Inflammatory macrophage treated with lipopolysaccharide for 1 hour (primary cell): Measurements from ENCODE around the gene SPATA13.
"Not testable (repeated sequence)": the region's sequence is repeated elsewhere in the genome, so short reads cannot be mapped to it uniquely, and the experiment has no call there.

Source experiments
- DNase-seq, 2 donors: peaks; one replicate each; pipeline ENCODE4 v3.0.0-alpha.2; 2020 to 2022

Gene SPATA13

GRCh38 chr13:24160458-24161009 is at the start of gene SPATA13:
Gene SPATA13, plus strand, starts transcription at chr13:24160720. Its CDS starts 62,210 bp downstream, at chr13:24222930.
- DNase-seq = peak; percentile 77 to 94

GRCh38 chr13:24112791-24113190 is 47.7 kb upstream of the SPATA13 start:
- no peak for DNase-seq

- DNase-seq = no peak
These were observed 44.8 kb upstream of the SPATA13 start for GRCh38 chr13:24115671-24116070.

GRCh38 chr13:24116131-24116530 is 44.4 kb upstream of the SPATA13 start:
- no peak for DNase-seq

GRCh38 chr13:24118576-24118975 is 41.9 kb upstream of the SPATA13 start:
- no peak for DNase-seq

GRCh38 chr13:24119626-24120508 is 40.7 kb upstream of the SPATA13 start:
- no peak for DNase-seq

DNA sequence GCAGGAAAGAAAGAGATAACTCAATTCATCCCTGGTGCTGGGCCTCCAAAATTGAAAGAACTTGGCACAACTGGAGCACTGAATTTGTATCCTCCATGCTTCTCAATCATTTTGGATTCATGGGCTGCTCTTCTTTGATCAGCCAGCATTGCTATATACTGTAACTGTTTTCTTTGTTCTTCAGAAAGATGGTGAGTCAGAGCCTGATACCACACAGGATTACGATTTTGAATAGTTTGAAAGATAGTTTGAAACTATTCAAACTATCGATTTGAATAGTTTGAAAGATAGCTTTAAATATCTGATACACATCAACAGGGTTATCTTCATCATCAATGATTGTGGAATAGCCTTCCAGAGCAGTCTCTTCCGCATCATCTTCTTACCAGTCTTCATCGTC is 38.5 kb upstream of the SPATA13 start:
- not testable (repeated sequence) for DNase-seq

DNA sequence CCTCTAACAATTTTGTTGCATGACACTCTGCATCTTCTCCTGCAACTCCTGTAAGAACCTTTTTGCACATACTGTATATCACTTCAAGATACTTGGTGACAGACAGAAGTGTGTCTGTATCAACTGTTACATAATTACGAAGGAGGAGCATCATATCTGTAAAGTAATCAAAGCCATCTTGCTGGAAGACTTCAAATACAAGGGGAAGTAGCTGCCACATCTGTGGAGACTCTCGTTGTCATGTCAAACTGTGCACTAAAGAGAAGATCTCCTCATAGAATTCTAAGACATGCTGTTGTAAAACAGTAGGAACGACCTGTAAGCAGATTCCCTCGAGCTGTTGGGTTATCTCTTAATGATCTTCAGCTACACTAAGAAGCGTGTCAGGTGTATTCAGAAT is 38.0 kb upstream of the SPATA13 start:
- no peak for DNase-seq

GRCh38 chr13:24123761-24124160 is 36.8 kb upstream of the SPATA13 start:
- no peak for DNase-seq

DNA sequence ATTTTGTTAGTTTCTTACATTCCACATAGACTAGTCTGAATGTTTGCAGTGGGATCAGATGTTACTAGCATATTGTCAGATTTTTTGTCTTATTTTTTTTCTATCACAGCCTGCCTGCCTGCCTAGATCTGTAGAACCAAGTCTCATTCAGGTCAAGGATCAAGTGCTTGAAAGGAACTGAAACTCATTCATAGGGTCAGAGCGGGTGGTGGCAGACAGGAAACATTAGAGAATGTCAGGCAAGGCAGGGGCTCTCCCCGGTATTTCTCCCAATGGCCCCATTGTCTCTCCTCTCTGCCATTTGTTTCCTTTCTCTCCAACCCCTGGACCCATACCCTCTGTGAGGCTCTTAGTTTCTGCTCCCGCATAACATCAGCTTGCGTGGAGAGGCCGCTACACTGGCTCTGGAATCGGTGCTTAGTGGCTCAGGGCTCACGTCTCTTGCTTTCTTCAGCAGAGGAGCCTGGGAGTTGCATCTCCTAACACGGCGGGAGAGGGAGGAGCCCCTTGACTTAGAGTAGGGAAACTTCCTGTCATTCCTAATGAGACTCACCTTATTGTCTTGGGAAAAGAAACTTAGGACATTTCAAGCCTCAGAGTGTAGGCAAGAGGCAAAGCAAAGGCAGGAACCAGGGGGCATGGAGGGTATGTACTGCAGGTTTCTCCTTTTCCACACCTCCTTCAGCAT is 35.6 kb upstream of the SPATA13 start:
- peak; percentile 14 to 22 for DNase-seq

DNA sequence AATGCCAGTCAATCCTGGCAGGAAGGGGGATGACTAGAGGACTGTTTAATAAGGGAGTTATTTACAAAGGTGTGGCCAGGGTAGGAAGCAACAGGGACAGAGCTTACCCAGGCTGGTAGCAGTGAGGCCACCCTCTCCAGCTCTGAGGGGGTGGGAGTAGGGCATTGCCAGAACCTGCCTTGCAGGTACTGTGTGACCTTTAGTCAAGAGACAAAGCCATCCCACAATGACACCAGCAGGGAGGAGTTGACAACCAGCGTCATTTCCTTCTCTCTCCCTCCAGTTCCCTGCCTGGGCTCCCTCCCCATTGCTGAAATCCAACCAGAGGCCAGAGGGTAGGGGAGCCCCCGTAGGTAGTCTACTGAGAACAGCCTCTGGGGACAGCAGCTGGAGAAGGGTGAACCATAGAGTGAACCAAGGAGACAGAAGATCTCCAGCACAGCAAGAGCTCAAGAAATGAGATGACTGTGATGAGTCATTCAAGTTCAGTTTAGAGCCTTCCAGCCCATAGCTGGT is 33.3 kb upstream of the SPATA13 start:
- DNase-seq = no peak

- DNase-seq = no peak
These were observed 32.4 kb upstream of the SPATA13 start for GRCh38 chr13:24128112-24128511.

DNA sequence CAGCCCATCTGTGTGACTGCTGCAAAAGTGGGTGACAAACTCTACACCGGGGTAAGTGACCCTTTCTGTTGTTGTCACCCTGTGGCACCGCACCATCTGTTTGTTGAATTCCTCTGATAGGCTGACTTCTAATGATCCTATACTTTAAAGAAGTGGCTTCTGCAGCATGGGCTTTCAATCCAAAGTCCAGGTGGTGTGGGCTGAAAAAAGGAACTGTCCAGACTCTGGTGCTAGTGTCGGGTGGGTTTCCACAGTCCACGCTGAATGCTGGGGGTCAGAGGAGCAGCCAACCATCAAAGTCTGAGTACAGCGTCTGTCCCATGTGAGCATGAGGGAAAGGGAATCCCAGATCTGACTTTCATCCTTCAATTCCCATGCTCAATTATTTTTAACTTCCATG is 31.6 kb upstream of the SPATA13 start:
- DNase-seq = no peak

GRCh38 chr13:24129914-24130774 is 30.4 kb upstream of the SPATA13 start:
- DNase-seq = no peak

DNA sequence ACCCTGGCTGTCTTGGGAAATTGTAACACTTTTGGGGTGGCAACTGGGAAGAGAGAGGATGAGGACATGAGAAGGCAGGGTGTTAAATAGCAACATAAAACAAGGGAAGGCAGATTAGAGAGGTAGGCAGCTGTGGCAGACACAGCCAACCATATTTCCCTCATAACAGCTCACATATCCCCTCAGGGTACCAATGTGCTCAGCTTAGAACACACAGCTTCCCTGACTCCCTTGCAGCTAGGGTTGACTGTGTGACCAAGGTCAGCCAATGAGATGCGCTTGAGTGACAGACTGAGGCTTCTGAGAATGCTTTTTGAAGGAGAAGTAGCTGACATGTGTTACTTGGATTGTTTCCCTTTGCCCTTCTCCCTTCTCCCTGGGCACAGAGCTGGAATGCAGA is 28.8 kb upstream of the SPATA13 start:
- DNase-seq = no peak

GRCh38 chr13:24133021-24133795 is 27.3 kb upstream of the SPATA13 start:
- DNase-seq = no peak

GRCh38 chr13:24134231-24134630 is 26.3 kb upstream of the SPATA13 start:
- no peak for DNase-seq

DNA sequence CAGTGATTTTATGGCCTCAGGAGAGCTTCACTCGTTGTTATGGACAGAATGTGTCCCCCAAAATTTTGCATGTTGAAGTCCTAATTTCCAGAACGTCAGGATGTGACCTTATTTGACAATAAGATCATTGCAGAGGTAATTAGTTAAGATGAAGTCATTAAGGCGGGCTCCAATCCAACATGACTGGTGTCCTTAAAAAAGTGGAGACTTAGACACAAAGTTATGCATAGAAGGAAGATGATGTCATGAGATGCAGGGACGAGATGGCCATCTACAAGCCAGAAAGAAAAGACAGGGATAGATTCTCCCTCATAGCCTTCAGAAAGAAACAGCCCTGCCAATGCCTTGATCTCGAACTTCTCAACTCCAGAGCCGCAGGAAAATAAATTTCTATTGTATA is 25.8 kb upstream of the SPATA13 start:
- no peak for DNase-seq

DNA sequence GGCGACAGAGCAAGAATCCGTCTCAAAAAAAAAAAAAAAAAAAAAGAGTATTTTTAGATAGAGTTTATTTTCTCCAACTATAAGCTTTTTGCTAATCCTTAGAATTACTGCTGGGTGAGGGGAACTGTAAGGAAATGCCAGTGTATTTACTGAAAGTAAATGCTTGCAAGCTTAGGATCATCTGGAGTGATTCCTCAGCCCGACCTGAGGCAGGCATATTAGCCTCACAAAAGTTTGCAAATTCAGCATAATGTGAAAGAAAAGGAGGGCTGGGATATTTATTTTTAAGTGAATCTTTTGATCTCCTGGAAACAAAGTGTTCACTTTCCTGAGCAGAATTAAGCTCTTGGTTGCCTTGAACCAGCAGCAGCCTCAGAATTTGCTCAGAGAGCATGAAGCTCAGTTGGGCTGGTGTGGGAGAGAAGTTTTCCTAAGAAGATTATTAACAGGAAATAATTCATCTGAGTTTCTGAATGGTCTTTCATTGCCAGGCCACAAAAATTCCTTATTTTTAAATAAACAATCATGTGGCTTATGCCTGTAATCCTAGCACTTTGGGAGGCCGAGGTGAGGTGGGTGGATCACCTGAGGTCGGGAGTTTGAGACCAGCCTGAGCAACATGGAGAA is 24.7 kb upstream of the SPATA13 start:
- no peak for DNase-seq

DNA sequence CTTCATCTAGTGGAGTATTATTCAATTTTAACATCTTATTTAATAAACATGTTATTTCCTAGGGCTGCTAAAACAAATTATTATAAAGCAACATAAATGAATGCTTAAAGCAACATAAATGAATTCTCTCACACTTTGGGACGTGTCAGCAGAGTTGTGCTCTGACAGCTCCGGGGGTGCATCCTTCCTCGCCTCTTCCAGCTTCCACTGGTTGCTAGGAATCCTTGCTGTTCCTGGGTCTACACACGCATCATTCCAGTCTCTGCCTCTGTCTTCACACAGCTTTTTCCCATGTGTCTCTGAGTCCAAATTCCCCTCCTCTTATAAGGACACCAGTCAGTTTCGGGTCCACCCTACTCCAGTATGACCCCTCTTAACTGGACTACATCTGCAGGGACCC is 21.6 kb upstream of the SPATA13 start:
- no peak for DNase-seq

DNA sequence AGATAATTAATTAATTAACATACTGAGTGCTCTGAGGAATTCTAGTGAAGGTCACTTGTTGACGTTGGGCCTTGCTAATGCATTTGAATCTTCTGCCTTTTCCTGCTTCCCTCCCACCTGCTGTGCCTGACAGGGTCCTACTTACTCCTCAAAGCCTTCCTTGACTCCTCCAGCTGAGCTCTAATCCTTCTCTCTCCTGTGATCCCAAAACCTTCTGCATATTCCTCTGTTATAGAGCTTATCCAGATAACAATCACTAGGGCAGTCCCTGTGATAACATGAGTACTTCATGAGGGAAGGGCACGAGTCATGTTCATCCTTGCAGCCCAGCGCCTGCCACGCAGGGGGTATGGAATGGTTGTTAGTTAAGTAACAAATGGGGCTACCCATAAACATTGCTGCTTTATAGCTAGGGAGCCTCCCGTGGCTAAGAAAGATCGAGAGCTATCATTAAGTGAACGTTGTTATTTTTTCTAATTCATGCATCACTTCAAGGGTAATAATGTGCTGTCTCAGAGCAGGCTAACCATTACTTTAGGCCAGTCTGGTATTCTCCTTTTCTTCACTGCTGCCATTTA is 19.1 kb upstream of the SPATA13 start:
- DNase-seq = no peak
